IMR-90 (cell line): ENCODE measurements around the gene CAPS. TPM values are rescaled to one million over a fixed set of nuclear protein-coding genes. Genes with fewer than 3 reads are reported as not detected.

ENCODE experiments used
- ATAC-seq: fragments of 200-7000 bp; cut with Tn5 transposase; 2 replicates; pipeline ENCODE4 v1.9.1; 2020; ENCODE audit warnings: low read depth, mild to moderate bottlenecking, moderate library complexity
- BruUV-seq: library from RNA; stranded (reverse); fragments of 400-500 nt; replicated peaks from 2 replicates; lab custom pipeline; 2021; lab: Mats Ljungman, UMichigan
- CTCF ChIA-PET: fragments of 300-600 bp; formaldehyde crosslinking; extraction: SDS; loops from one replicate; lab custom pipeline; 2021; ENCODE audit warnings: antibody characterized with exemption; lab: Yijun Ruan, JAX
- POLR2A ChIA-PET: fragments of 300-600 bp; sonication (Branson Sonifier 250); formaldehyde crosslinking; loops from one replicate; lab custom pipeline; 2022; ENCODE audit warnings: antibody characterized with exemption; ENCODE audit not compliant: unreplicated experiment; lab: Charles Lee
- DNase-seq: peaks from one replicate; pipeline ENCODE4 v3.0.0; 2013
- H2AFZ ChIP-seq: replicated peaks from 2 replicates; pipeline ENCODE3; 2013; ENCODE audit warnings: low read length, mild to moderate bottlenecking; ENCODE audit not compliant: poor library complexity
- H2AK5ac ChIP-seq: 2 replicates; pipeline ENCODE4 v1.6.1; 2013; ENCODE audit warnings: low read depth, low read length, inconsistent platforms
- H2AK9ac ChIP-seq: replicated peaks from 2 replicates; pipeline ENCODE3; 2013; ENCODE audit warnings: mild to moderate bottlenecking, low read depth, low read length, moderate library complexity; ENCODE audit not compliant: poor library complexity
- H2BK120ac ChIP-seq: 2 replicates; pipeline ENCODE4 v1.6.1; 2013; ENCODE audit warnings: low read depth, low read length, inconsistent platforms
- H2BK15ac ChIP-seq: 3 replicates; pipeline ENCODE4 v1.6.1; 2013; ENCODE audit warnings: low read depth, low read length, inconsistent platforms
- H2BK20ac ChIP-seq: 2 replicates; pipeline ENCODE4 v1.6.1; 2013; ENCODE audit warnings: low read depth, mild to moderate bottlenecking, inconsistent platforms, low read length, moderate library complexity
- H2BK5ac ChIP-seq: 2 replicates; pipeline ENCODE4 v1.6.1; 2013; ENCODE audit warnings: mild to moderate bottlenecking, low read depth, low read length, inconsistent platforms; ENCODE audit not compliant: poor library complexity, severe bottlenecking
- H3K14ac ChIP-seq: replicated peaks from 2 replicates; pipeline ENCODE4 v1.6.1; 2013; ENCODE audit warnings: low read depth, low read length, inconsistent platforms
- H3K18ac ChIP-seq: 2 replicates; pipeline ENCODE4 v1.6.1; 2013; ENCODE audit warnings: low read depth, low read length, control low read depth
- H3K23ac ChIP-seq: 2 replicates; pipeline ENCODE4 v1.6.1; 2013; ENCODE audit warnings: low read depth, low read length, inconsistent platforms
- H3K27ac ChIP-seq: 2 replicates; pipeline ENCODE4 v1.5.1; 2013; ENCODE audit warnings: mild to moderate bottlenecking, control low read depth, low read length; ENCODE audit not compliant: insufficient read depth
- H3K27me3 ChIP-seq: 2 replicates; pipeline ENCODE4 v1.6.1; 2013; ENCODE audit warnings: low read length; ENCODE audit not compliant: control insufficient read depth, insufficient read depth
- H3K36me3 ChIP-seq: 2 replicates; pipeline ENCODE4 v1.6.1; 2013; ENCODE audit warnings: low read length, mixed read lengths; ENCODE audit not compliant: control insufficient read depth, insufficient read depth
- H3K4ac ChIP-seq: 2 replicates; pipeline ENCODE4 v1.6.1; 2013; ENCODE audit warnings: low read depth, low read length, inconsistent platforms
- H3K4me1 ChIP-seq: 2 replicates; pipeline ENCODE4 v1.6.1; 2013; ENCODE audit warnings: low read length, mixed read lengths; ENCODE audit not compliant: control insufficient read depth, insufficient read depth
- H3K4me2 ChIP-seq: 2 replicates; pipeline ENCODE4 v1.6.1; 2013; ENCODE audit warnings: low read depth, mild to moderate bottlenecking, control low read depth, low read length, moderate library complexity
- H3K4me3 ChIP-seq: 2 replicates; pipeline ENCODE4 v1.5.1; 2013; ENCODE audit warnings: low read depth, mild to moderate bottlenecking, control low read depth, low read length, moderate library complexity; ENCODE audit not compliant: insufficient read depth
- H3K56ac ChIP-seq: 2 replicates; pipeline ENCODE4 v1.6.1; 2013; ENCODE audit warnings: low read length, inconsistent platforms; ENCODE audit not compliant: insufficient read depth; ENCODE audit errors: extremely low read depth
- H3K79me1 ChIP-seq, 2 experiments: 2 replicates each; pipeline ENCODE4 v1.6.1; 2013; ENCODE audit warnings: low read length in 2 of 2, inconsistent platforms in 1 of 2, low read depth in 1 of 2
- H3K9ac ChIP-seq: 2 replicates; pipeline ENCODE4 v1.6.1; 2013; ENCODE audit warnings: low read depth, low read length, control low read depth
- H3K9me1 ChIP-seq: 2 replicates; pipeline ENCODE4 v1.6.1; 2013; ENCODE audit warnings: low read length, inconsistent platforms; ENCODE audit not compliant: insufficient read depth
- H3K9me3 ChIP-seq: 2 replicates; pipeline ENCODE4 v1.6.1; 2013; ENCODE audit warnings: low read length; ENCODE audit not compliant: control insufficient read depth, insufficient read depth
- H4K20me1 ChIP-seq: 2 replicates; pipeline ENCODE4 v1.6.1; 2013; ENCODE audit warnings: low read length, inconsistent platforms; ENCODE audit not compliant: insufficient read depth
- H4K5ac ChIP-seq: 2 replicates; pipeline ENCODE4 v1.6.1; 2013; ENCODE audit warnings: mild to moderate bottlenecking, low read depth, low read length, control low read depth
- H4K8ac ChIP-seq, 2 experiments: 2 replicates each; pipeline ENCODE4 v1.6.1; 2013; ENCODE audit warnings: low read depth in 2 of 2, low read length in 2 of 2, control low read depth in 1 of 2, inconsistent platforms in 1 of 2
- H4K91ac ChIP-seq: 2 replicates; pipeline ENCODE4 v1.6.1; 2013; ENCODE audit warnings: low read depth, low read length, inconsistent platforms; ENCODE audit not compliant: insufficient read depth
- CEBPB ChIP-seq: IDR thresholded peaks from 2 replicates; pipeline ENCODE4 v1.6.1; 2012; ENCODE audit warnings: low read depth, low read length, improper control_type of control experiment
- MAFK ChIP-seq: IDR thresholded peaks from 2 replicates; pipeline ENCODE4 v1.6.1; 2012; ENCODE audit warnings: low read depth, low read length, improper control_type of control experiment
- NFE2L2 ChIP-seq: fragments of 150-350 bp; IDR thresholded peaks from 2 replicates; pipeline ENCODE4 v1.6.1; 2016; ENCODE audit warnings: low read depth, mild to moderate bottlenecking, low read length
- WGBS, 2 experiments: methylation state at CpG; one replicate each; pipeline versions ENCODE4 v1.1.5 to v1.1.7; 2013; ENCODE audit warnings: missing lambda C conversion rate in 2 of 2; ENCODE audit not compliant: insufficient read length in 1 of 2; ENCODE audit errors: extremely low coverage in 2 of 2; 5-methylcytosine and 5-hydroxymethylcytosine counted together
- dilution Hi-C: fragments of 300-500 bp; cut with HindIII; formaldehyde crosslinking; loops from one replicate; pipeline ENCODE4 v1.14.3; 2018; ENCODE audit warnings: low sequenced_read_pairs; ENCODE audit not compliant: unreplicated experiment
- in situ Hi-C: fragments of 300-500 bp; cut with MboI; formaldehyde crosslinking; loops from 3 replicates; pipeline ENCODE4 v1.14.3; 2019; ENCODE audit warnings: low sequenced_read_pairs, inconsistent platforms, mixed read lengths
- intact Hi-C: fragments of 100-400 bp; cut with micrococcal nuclease; formaldehyde crosslinking; loops from 2 replicates; pipeline ENCODE4 v1.10.0; 2022
- polyA plus RNA-seq, 3 experiments: library from polyadenylated mRNA; depleted of rRNA; stranded (reverse); fragments of >200 nt; gene quantifications; 2 replicates each; pipeline ENCODE4 v1.2.3, GENCODE V29; 2012; ENCODE audit warnings: low replicate concordance in 1 of 3
- total RNA-seq: library from RNA; depleted of rRNA; stranded (reverse); fragments of >200 nt; gene quantifications from 2 replicates; pipeline ENCODE4 v1.2.3, GENCODE V29; 2012

CAPS gene
- total and polyA plus RNA-seq, 2 of the 4 experiments (the other 2 are of a cell fraction), result 0.54 to 4.9 TPM

- Histone ChIP-seq H3K14ac (peak overlapping the region; percentile 88), H2BK20ac (peak overlapping the region; percentile 92), H4K5ac (peak overlapping the region; percentile 86; the same call in 1 of the 2 replicates), H2BK120ac (peak overlapping the region; percentile 67), H3K4ac (peak overlapping the region; percentile 95), H3K9me3 (no peaks in the 10 kb centered on the region), H4K20me1 (peaks cover 78% of the 10 kb centered on the region), H3K4me1 (peaks cover 54% of the 10 kb centered on the region), H2AK5ac (peak overlapping the region; percentile 95), H3K9me1 (peaks cover 44% of the 10 kb centered on the region), H3K36me3 (peaks cover 15% of the 10 kb centered on the region), H2BK5ac (peak overlapping the region; percentile 76), H3K79me1 (peaks cover 38 to 99% of the 10 kb centered on the region in 2 experiments; a peak in 3 of 4 replicates), H4K91ac (peak overlapping the region; percentile 72), H2AK9ac (no peak overlapping the region), H3K27me3 (no peaks in the 10 kb centered on the region), H3K4me2 (peak overlapping the region; percentile 34; the same call in 1 of the 2 replicates), H3K27ac (peak overlapping the region; percentile 67; the same call in 1 of the 2 replicates), H3K4me3 (no peak overlapping the region), H4K8ac (peak overlapping the region; percentile 63 to 73), H2AFZ (no peak overlapping the region), H3K56ac (peak overlapping the region; percentile 26; the same call in 1 of the 2 replicates), H2BK15ac (peak overlapping the region; percentile 84; the same call in 2 of the 3 replicates), H3K23ac (peak overlapping the region; percentile 96), H3K9ac (no peak overlapping the region), H3K18ac (peak overlapping the region; percentile 91)
- DNase-seq, result peak; percentile 58
- no TSS peak for BruUV-seq
- dilution Hi-C loops (no loop called here), intact Hi-C loops (no loop called here), in situ Hi-C loops (no loop called here)
- no peak for ATAC-seq
- ChIA-PET CTCF (no interaction called here), POLR2A (no interaction called here)
- 70% methylated on average over 2 of the region's 5 CpGs; no CpG with 5 or more reads in 1 of the 2 experiments for WGBS, 2 experiments
- TF ChIP-seq CEBPB (peak; percentile 69), MAFK (no peak), NFE2L2 (no peak)
These were observed 39.1 kb downstream of the CAPS start for GRCh38 chr19:5953030-5953589.
